NCI-H460 (cell line): Measurements from ENCODE around the gene ELF5. TPM values are rescaled to one million over a fixed set of nuclear protein-coding genes. Genes with fewer than 3 reads are reported as not detected.

Source experiments
- DNase-seq: peaks from one replicate; pipeline ENCODE4 v3.0.0-alpha.2; 2016; ENCODE audit warnings: low read depth; ENCODE audit errors: extremely low read depth
- polyA plus RNA-seq: library from polyadenylated mRNA; depleted of rRNA; stranded (reverse); fragments of >200 nt; gene quantifications from 2 replicates; pipeline ENCODE4 v1.2.3, GENCODE V29; 2014; cell fraction: nucleus; rRNA removed
- total RNA-seq: library from RNA; depleted of rRNA; stranded (reverse); fragments of >200 nt; shearing (Covaris generic); gene quantifications from 2 replicates; pipeline ENCODE4 v1.2.3, GENCODE V29; 2014; rRNA removed

The ELF5 gene
- not detected in 2 replicates for total RNA-seq
- polyA plus RNA-seq: 0.06 TPM in 1 of 2 replicates, not detected in the other

GRCh38 chr11:34513682-34514449 is at the start of gene ELF5:
Gene ELF5 (minus strand): TSS chr11:34513794. CDS start chr11:34505749, 8,045 bp downstream.
- DNase-seq: no peak

DNA sequence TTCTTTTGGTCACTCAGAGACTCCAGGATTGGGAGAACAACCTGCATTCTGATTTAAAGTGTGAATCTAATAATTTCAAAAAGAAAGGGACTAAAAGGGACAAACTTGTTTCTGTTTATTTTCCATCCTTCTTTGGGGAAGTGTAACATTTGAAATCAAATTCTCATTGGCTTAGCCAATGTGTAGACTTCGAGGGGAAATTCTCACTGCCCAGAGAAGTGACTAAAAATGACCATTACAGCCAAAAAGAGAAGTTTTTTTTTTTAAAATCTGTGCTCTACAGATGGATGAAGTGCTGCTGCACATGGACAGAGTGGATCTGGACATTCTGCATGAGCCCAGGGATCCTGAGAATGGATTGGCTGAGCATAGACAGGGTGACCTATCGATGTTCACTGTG is 49.4 kb upstream of the ELF5 start:
- DNase-seq: no peak

GRCh38 chr11:34560511-34560910 is 46.9 kb upstream of the ELF5 start:
- DNase-seq: no peak

GRCh38 chr11:34558673-34559072 is 45.1 kb upstream of the ELF5 start:
- no peak for DNase-seq

DNA sequence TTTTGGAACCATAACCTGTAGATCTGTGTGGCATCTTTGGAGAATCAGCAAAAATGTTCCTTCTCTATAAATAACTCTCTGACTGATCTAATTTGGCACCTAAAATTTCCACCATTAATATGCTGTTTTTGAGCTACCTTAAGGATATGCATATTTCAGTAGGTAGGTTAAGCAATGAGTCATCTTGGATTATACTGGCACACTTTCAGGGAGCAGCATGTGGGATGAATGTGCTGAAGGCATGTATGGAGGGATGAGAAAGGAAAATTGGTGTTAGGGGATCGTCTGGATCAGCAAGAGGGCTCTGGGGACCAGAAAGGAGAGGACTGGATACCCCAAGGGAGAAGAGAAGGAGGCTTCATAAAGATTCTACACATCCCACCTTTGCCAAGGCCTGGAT is 44.6 kb upstream of the ELF5 start:
- DNase-seq: no peak

- no peak for DNase-seq
Observed at GRCh38 chr11:34552270-34552669, 38.7 kb upstream of the ELF5 start.

DNA sequence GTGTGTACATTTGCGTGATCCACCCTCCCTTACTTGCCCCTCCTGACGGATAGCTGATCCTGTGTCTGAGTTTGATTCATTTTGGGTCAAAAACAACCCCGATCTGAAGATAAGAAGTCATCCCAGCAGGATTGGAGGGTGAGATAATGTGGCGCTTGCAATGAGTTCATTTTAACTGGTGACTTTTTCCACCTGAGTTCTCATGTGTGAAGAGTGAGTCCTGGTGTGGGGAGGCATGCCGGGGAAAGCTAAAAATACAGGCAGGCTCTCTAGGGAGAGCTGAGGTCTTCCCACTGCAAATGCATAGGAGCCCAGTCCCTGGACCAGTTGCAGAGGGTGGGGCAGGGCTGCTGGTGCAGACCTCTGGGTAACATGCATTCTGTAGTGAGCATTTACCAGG is 35.7 kb upstream of the ELF5 start:
- DNase-seq: no peak

GRCh38 chr11:34548278-34548677 is 34.7 kb upstream of the ELF5 start:
- DNase-seq: no peak

DNA sequence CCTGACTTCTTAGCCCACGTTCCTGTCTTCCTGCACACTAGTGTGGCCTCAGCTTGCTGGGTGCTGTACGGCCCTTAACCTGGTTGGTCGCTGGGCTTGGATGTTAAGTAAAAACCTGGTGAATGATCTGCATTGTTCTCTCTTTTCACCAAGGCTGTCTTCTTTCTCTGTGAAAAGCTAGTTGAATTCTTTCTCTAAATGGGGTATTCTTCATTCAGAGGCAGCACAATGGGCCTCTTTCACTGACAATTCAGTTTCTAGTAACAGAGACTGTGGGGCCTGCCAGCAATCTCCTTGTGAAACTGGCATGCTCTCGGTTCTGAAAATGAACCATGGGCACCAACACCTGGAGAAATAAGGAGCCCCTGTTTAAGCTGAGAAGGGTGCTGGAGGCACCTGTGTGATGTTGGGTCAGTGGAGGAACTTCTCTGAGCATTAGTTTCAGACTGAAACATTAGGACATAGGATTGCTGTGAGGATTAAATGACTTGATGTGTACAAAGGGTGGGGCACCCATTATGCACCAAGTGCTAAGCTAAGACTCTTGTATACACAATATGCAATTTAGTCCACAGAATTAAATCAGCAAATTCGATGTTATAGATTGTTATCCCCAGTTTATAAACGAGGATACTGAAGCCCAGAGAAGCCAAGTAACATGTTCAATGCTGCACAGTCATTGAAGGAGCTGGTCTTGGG is 33.1 kb upstream of the ELF5 start:
- DNase-seq: peak; percentile 15

- DNase-seq: no peak
Observed at GRCh38 chr11:34542089-34542488, 28.5 kb upstream of the ELF5 start.

DNA sequence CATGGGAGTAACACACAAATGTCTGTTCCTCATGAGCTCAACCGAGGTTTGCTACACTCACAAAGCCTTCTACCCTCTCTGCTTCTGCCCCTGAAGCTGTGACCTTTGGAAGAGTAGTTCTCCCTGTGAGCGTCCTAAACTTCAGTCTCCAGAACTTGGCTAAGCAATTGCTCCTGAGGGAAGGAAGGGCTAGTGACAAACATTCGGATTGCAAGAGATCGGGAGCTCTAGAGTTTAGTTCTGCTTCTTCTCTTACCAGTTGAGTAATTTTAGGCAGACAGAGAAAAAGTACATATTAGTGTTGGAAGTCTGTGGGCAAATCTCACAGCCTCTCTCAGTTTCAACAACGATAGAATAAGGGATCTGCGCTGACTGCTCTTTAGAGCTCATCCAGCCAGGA is 27.3 kb upstream of the ELF5 start:
- no peak for DNase-seq

DNA sequence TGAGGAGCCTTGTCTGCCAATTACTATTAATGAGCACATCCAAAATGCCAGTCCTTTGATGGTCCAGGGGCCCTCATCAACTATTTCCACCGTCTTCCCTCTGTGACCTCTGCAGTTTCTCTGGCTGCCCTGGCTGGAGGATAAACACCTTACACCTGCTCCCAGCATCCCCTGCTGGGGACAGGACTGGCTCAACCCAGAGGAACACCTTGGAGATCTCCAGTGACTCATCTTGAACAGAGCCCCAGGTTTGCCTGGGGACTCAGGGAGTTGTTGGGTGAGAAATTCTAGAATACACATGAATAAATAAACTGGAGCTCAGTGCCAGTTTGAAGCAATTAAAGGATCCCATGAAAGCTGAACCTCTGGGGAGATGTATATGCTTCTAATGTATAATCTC is 24.0 kb upstream of the ELF5 start:
- DNase-seq: no peak

DNA sequence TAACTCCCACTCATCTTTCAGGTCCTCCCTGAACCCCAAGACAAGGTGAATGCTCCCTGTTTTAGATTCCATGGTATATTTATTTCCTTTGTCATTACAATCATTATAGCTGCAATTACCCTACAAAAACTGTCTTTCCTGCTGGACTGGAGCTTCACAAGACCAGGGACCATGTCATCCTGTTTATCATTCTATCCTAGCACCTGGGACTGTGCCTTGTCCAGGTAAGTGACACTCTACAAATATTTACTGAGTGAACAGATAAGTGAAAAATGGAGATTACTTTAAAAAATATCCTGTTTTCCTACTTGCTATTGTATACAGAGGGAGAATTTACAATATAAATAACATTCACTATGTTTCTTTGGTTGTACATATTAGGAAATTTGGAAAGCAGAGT is 22.5 kb upstream of the ELF5 start:
- no peak for DNase-seq

DNA sequence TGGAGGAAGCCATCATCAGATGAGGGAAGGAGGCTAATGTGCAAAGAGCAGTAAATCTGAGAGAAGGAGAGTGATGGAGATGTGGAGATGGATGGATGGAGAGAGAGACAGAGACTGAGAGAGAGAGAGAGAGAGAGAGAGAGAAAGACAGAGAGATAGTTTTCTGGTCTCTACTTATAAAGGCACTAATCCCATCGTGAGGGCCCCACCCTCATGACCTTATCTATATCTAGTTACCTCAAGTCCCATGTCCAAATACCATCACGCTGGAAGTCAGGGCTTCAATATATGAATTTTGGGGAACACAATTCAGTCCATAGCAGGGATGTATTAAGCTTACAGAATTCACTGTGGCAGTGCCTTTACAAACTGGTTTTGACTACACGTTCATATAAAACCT is 21.2 kb upstream of the ELF5 start:
- DNase-seq: no peak

DNA sequence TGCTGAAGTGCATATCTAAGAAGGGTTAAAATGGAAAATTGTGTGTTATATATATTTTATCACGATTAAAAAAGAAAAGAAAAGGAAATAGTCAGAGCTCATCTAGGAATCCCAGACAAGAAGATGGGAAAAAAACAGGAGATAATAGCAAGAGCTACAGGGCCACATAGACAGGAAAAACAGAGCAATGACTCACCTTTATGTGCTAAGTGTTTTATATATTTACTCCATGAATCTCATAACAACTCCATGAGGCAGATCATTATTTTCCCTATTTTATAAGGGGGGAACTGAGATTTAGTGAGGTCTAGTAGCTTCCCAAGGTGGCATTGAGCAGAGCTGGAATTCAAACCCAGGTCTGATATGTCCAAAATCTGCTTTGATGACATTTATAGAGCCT is 18.1 kb upstream of the ELF5 start:
- no peak for DNase-seq

DNA sequence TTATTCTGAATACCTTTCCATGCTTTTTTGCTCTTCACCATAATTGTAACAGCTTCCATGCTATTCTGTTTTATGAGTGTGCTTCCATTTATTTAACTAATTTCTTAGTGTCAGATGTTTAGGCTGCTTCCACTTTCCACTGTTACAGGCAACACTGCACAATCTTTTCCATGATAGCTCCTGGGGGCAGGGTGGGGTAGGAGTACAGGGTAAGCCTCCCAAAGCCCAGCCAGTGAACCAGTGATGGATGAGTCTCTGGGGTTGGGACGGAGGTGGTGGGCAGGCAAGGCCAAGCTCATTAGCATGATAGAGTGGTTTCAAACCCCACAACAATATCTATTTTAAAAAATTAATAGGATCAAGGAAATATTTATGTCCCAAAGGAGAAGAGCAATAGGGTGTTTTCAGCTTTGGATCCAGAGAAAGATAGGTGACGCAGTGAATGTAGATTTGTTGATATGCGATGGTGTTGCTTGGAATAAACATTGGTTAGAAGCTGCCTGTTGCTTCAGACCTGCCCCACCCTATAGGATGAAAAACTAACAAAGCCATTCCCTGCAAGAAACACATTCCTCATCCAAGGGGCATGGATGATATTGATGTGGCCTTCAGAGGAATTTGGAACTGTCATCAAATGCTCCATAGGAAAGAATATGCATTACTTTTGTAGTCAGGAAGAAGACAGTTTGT is 17.1 kb upstream of the ELF5 start:
- no peak for DNase-seq

DNA sequence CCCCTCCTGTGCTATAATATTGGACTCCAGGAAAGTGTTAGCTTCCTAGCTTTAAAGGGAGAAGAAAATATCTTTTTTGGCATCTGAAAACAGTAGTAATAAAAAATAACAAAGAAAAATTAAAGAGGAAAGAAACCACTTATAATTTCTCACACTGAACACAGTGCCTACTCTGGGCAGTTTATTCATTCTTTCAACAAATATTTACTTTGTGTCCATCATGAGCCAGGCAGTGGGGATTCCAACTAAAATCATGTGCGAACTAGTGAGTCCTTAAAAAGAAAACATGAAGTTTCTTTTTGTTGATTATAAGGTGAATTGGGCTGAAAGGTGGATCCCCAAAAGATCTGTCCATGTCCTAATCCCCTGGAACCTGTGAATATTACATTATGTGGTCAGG is 16.0 kb upstream of the ELF5 start:
- DNase-seq: no peak

GRCh38 chr11:34528072-34528471 is 14.5 kb upstream of the ELF5 start:
- no peak for DNase-seq

DNA sequence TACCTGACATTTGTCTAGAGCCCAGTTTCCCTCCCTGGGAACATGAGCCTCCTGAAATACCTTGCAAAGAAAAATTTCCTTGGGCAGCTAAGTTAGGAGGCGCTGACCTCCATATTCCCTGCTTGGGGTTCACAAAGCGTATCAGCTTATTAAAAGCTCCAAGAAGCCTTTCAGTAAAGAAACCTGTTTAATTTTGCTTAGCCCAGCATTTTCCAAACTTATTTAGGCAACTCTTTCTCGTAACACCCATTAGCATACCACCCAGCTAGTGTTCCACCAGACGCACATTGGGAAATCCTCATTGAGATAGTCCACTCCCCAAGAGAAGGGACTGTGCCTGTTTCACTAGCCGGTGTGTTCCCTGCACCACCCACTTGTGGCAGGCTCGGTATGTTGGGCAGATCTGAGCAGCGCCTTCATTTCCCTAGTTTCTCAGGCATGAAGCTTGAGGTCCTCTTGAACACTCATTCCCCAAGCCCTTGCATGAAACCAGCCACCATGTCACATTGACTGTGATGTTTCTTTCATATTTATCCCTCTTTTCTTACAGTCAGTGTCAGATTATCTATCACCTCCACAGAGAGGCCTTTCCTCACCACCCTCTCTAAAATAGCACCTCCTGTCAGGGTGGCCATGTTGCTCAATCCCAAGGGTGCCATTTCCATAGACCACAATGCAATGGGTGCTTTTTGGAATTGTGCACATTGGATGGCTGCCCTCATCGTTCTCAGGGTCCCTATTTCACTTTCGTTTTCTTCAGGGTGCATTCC is 12.5 kb upstream of the ELF5 start:
- DNase-seq: no peak

DNA sequence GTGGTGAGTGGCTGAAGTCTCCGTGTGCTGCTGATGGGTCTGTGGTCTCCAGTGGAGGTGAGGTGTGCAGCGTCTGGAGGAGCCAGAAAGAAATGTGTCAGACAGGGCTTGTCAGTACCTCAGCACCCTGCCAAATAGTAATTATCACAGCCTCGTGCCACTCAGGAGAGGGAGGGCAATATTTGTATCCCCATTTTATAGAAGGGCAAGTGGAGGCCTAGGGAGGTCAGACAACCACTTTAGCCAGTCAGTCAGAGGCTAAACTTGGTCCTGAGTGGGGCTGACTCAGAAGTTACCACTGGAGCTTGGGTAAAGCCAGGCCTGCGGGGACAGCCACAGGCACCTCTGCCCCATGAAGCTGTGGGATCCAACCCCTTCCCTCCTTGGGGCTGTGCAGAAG is 11.5 kb upstream of the ELF5 start:
- DNase-seq: no peak

DNA sequence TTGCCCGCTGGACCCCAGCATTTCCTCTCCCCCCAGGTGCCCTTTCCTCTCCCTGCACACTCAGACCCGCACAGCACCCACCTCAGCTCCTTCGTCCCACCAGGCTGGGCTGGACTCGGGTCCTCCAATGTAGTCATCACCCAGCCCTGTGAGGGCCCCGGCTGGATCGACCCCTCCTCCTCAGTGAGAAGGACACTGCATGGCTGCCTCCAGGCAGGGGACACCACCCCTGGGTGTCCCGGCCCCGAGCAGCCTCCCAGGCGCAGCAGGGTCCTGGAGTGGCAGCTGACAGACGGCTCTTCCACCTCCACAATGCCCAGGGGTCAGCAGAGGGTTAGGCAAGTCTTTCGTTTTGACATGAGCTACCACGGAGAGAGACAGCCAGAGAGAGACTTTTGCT is 11.1 kb upstream of the ELF5 start:
- no peak for DNase-seq
